Kidney epithelial cell (primary cell): ENCODE data around the gene CHAD. TPM values are rescaled to one million over a fixed set of nuclear protein-coding genes. Genes with fewer than 3 reads are reported as not detected.
A peak's percentile ranks its signal among the peaks of the same experiment; 100 is the strongest.
"Not testable (repeated sequence)": the region's sequence is repeated elsewhere in the genome, so short reads cannot be mapped to it uniquely, and the experiment has no call there.

Experiments used
- DNase-seq: peaks from one replicate; pipeline ENCODE4 v3.0.0-alpha.2; 2010; ENCODE audit warnings: low read depth
- H3K27me3 ChIP-seq: 2 replicates; pipeline ENCODE4 v1.6.0; 2011; ENCODE audit warnings: low read length; ENCODE audit not compliant: control insufficient read depth, insufficient read depth
- H3K36me3 ChIP-seq: 2 replicates; pipeline ENCODE4 v1.5.1; 2011; ENCODE audit warnings: low read length; ENCODE audit not compliant: control insufficient read depth, insufficient read depth
- H3K4me3 ChIP-seq: 2 replicates; pipeline ENCODE4 v1.5.1; 2011; ENCODE audit warnings: low read depth, mild to moderate bottlenecking, control low read depth, low read length
- total RNA-seq: library from RNA; depleted of rRNA; stranded (reverse); fragments of >200 nt; gene quantifications from 2 replicates; pipeline ENCODE4 v1.2.3, GENCODE V29; 2015
- TF ChIP-seq, protein P1 (sequence below): IDR thresholded peaks from 2 replicates; pipeline ENCODE4 v1.5.1; 2011; ENCODE audit warnings: mild to moderate bottlenecking, moderate library complexity, low read length, control low read depth, inconsistent platforms; ENCODE audit not compliant: insufficient read depth, poor library complexity, severe bottlenecking

CHAD gene
- total RNA-seq, 1 donor from 2014 or later: not detected

DNA sequence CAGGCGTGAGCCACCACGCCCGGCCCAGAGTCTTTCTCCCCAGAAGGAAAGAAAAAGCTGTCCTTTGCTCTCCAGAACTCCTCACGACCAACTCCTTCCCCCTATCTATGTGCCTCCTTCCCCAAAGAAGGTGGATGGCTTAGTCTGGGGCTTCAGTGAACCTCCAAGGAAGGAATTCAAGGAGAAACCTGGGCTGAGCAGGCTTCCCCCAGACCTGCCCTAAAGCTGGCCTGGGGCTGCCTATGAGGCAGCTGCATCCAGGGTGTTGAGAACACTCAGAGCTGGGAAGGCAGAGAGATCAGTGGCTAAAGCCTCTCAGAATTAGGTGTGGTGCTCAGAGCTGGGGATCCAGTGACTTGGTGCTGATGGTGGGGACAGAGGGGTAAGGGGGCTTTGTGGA lies 38.9 kb downstream of the CHAD start:
- DNase-seq: no peak
- H3K36me3 ChIP-seq: no peaks in the 10 kb centered on the region
- no peak overlapping the region for H3K4me3 ChIP-seq
- no peaks in the 10 kb centered on the region for H3K27me3 ChIP-seq
- TF ChIP-seq, protein P1, sequence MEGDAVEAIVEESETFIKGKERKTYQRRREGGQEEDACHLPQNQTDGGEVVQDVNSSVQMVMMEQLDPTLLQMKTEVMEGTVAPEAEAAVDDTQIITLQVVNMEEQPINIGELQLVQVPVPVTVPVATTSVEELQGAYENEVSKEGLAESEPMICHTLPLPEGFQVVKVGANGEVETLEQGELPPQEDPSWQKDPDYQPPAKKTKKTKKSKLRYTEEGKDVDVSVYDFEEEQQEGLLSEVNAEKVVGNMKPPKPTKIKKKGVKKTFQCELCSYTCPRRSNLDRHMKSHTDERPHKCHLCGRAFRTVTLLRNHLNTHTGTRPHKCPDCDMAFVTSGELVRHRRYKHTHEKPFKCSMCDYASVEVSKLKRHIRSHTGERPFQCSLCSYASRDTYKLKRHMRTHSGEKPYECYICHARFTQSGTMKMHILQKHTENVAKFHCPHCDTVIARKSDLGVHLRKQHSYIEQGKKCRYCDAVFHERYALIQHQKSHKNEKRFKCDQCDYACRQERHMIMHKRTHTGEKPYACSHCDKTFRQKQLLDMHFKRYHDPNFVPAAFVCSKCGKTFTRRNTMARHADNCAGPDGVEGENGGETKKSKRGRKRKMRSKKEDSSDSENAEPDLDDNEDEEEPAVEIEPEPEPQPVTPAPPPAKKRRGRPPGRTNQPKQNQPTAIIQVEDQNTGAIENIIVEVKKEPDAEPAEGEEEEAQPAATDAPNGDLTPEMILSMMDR: no peak

DNA sequence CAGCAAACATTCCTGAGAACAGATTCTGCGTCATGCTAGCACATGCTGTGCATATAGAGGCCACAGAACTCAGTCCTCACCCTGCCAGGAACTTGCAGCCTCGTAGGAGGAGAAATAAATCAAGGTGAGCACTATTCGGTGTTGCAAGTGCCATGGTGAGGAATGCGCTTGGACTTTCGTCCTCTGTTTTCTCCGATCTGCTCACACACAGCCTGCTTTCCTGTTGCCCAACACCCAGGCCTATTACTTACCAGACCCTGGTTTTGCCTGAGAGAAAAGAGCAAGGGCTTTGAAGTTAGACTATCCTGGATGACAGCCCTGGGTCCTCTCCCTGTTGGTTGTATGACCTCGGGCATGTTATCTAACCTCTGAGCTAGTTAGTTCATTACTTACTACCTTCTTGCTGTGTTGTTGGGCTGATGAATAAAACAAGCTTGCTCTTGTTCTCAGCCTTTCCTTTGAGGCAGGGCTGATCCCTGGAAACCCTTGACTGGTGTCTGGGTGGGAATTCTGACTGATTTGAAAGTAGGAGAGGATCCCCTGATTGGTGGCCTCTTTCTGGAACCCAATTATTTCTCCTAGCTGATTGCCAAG lies 39.8 kb downstream of the CHAD start:
- TF ChIP-seq, protein P1: no peak
- H3K27me3 ChIP-seq: no peaks in the 10 kb centered on the region
- no peak overlapping the region for H3K4me3 ChIP-seq
- no peak for DNase-seq
- no peaks in the 10 kb centered on the region for H3K36me3 ChIP-seq

DNA sequence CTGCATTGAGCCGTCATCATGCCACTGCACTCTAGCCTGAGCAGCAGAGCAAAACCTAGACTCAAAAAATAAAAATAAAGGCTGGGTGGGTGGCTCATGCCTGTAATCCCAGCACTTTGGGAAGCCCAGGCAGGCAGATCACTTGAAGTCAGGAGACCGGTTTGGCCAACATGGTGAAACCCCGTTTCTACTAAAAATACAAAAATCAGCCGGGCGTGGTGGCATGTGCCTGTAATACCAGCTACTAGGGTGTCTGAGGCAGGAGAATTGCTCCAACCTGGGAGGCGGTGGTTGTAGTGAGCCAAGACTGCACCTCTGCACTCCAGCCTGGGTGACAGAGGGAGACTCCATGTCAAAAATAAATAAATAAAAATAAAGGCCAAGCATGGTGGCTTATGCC lies 40.6 kb downstream of the CHAD start:
- not testable (repeated sequence) for DNase-seq, H3K27me3 ChIP-seq, H3K4me3 ChIP-seq, H3K36me3 ChIP-seq

DNA sequence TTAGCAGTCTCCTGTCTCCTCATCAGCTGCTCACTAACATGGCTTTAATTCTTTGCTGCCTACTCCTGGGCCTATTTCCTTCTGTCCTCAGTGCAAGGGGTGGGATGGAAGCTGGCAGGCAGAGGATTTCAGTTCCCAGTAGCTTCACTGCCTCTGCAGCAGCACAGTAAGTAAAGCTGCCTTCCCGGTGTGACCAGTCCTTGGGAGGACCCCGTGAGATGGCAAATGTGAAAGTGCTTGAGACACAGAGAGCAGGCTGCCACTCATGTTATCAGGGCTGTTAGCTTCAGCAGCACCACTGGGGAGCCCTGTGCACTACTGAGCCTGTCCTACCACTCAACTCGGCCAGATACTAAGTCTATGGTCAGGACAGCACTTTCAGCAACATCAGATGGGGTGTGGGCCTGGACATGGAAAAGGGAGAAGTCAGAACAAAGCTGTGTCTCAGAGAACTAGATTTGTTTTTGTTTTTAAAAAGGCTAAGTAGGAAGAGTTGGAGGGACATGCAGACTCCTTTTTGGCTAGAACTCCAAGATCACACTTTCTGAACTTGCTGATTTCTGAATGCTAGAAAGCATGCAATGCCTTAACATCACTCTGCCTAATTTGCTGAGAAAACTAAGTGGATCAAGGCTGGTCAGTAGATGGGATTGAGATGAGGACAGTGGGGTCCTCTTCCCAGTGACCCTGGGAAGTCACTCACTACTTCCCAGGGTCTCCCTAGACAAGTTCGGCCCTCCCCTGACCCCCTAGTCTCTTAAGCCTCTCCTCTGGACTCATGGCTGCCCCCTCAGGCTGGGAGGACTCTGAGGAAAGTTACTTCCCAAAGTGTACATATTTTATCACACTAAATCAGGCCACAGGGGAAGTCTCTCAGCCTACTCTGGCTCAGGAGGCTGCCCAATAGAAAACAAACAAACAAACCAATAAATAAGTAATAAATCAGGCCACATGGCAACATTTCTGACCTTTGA lies 41.6 kb downstream of the CHAD start:
- DNase-seq: no peak
- TF ChIP-seq, protein P1: peak; percentile 46
- H3K27me3 ChIP-seq: no peaks in the 10 kb centered on the region
- H3K36me3 ChIP-seq: no peaks in the 10 kb centered on the region
- peak overlapping the region; percentile 48 for H3K4me3 ChIP-seq

DNA sequence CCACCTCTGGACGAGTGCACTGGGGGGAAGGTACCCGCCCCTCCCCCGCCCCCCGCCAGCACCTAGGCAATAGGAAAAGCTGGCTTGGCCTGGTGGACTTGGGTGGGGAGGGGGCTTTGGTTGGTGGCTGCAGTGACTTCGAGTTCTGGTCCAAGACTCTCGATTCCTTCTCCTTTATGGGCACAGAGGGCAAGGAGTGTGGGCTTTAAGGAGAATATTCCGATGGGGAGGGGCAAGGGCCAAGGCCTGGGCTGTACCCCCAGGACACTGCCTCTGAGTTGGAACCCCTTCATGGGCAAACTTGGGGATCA lies 42.3 kb downstream of the CHAD start:
- H3K27me3 ChIP-seq: no peaks in the 10 kb centered on the region
- TF ChIP-seq, protein P1: no peak
- H3K4me3 ChIP-seq: peak overlapping the region; percentile 48
- no peaks in the 10 kb centered on the region for H3K36me3 ChIP-seq
- no peak for DNase-seq

DNA sequence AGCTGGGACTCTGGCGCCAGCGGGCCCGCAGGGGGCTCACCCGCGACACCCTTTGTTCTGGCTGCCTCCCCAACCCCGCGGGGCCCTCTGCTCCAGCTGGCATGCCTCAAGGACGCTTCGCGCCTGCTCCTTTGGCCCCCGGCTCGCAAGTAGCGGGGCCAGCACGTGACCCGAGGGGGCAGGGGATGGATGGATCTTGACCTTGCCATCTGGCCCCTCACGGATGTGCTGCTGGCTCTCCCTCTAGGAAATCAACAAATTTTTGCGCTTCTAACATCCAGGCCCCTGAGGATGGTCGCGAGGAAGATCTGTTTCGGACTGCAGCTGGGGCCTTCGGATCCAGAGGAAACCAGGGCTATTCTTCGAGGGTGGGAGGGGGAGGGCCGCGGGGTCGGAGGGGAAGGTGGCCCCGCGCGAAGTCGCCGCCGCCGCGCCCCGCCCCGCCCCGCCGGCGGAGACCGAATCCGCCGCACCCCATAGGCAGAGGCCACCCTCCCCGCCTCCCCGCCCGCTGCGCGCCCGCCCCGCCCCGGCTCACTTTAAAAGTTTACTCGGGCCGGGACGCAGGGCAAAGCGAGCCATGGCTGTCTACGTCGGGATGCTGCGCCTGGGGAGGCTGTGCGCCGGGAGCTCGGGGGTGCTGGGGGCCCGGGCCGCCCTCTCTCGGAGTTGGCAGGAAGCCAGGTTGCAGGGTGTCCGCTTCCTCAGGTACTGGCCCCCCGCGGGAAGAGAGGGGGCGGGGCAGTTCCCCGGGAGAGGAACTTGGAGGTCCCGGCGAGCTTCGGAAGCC lies 42.8 kb downstream of the CHAD start, which contains the start of gene ACSF2:
Gene ACSF2, plus strand, starts transcription at position 537 of the 790 bp plus-strand sequence. Its CDS starts 44 bp downstream, at position 581.
- Histone ChIP-seq H3K36me3 (no peaks in the 10 kb centered on the region), H3K4me3 (peak within 1 kb of the TSS; percentile 48), H3K27me3 (no peaks in the 10 kb centered on the region)
- TF ChIP-seq, protein P1: no peak
- no peak for DNase-seq
